Neuronal stem cell (in vitro differentiated cells): ENCODE data around the gene SLC41A1.

Experiments
- DNase-seq: peaks from one replicate; pipeline ENCODE4 v3.0.0-alpha.2; 2013; ENCODE audit warnings: low spot score
- H2AFZ ChIP-seq: one replicate; pipeline ENCODE4 v1.6.1; 2013; ENCODE audit warnings: mild to moderate bottlenecking, low read length, inconsistent platforms
- H2AK5ac ChIP-seq: 2 replicates; pipeline ENCODE4 v1.6.1; 2013; ENCODE audit warnings: low read depth, mild to moderate bottlenecking, inconsistent platforms, low read length, moderate library complexity, mixed read lengths
- H2BK120ac ChIP-seq: 2 replicates; pipeline ENCODE4 v1.6.1; 2013; ENCODE audit warnings: low read depth, mild to moderate bottlenecking, inconsistent platforms, low read length, moderate library complexity, mixed read lengths
- H2BK12ac ChIP-seq: one replicate; pipeline ENCODE4 v1.6.1; 2013; ENCODE audit warnings: low read length, inconsistent platforms
- H2BK15ac ChIP-seq: 2 replicates; pipeline ENCODE4 v1.6.1; 2013; ENCODE audit warnings: mild to moderate bottlenecking, low read length, inconsistent platforms, mixed read lengths
- H2BK5ac ChIP-seq: one replicate; pipeline ENCODE4 v1.6.1; 2013; ENCODE audit warnings: inconsistent platforms, mild to moderate bottlenecking, low read length, moderate library complexity
- H3K14ac ChIP-seq: one replicate; pipeline ENCODE4 v1.6.1; 2013; ENCODE audit warnings: low read length, inconsistent platforms
- H3K18ac ChIP-seq: 2 replicates; pipeline ENCODE4 v1.6.1; 2013; ENCODE audit warnings: low read length, inconsistent platforms
- H3K23ac ChIP-seq: 2 replicates; pipeline ENCODE4 v1.6.1; 2013; ENCODE audit warnings: low read depth, mild to moderate bottlenecking, mixed read lengths, low read length, inconsistent platforms; ENCODE audit not compliant: poor library complexity
- H3K27ac ChIP-seq: replicated peaks from 3 replicates; pipeline ENCODE4 v1.5.1; 2013; ENCODE audit warnings: low read length, inconsistent platforms
- H3K27me3 ChIP-seq, 3 experiments: 2 replicates each; pipeline ENCODE4 v1.6.1; 2013; ENCODE audit warnings: low read length in 3 of 3, mild to moderate bottlenecking in 2 of 3, inconsistent platforms in 1 of 3, low read depth in 1 of 3, mixed read lengths in 1 of 3, moderate library complexity in 1 of 3; ENCODE audit not compliant: control insufficient read depth in 3 of 3, insufficient read depth in 3 of 3
- H3K36me3 ChIP-seq, 2 donors: replicated peaks in 1 of 2; 2 replicates each; pipeline ENCODE4 v1.6.1; 2013; ENCODE audit warnings: low read length in 2 of 2; ENCODE audit not compliant: control insufficient read depth in 2 of 2, insufficient read depth in 2 of 2
- H3K4ac ChIP-seq: 2 replicates; pipeline ENCODE4 v1.6.1; 2013; ENCODE audit warnings: inconsistent platforms, mild to moderate bottlenecking, low read length, moderate library complexity
- H3K4me1 ChIP-seq, 2 donors: 1 replicate in 1 of 2; 2 replicates in 1 of 2; pipeline ENCODE4 v1.6.1; 2013; ENCODE audit warnings: low read length in 2 of 2, low read depth in 1 of 2; ENCODE audit not compliant: control insufficient read depth in 2 of 2, insufficient read depth in 1 of 2
- H3K4me2 ChIP-seq: one replicate; pipeline ENCODE4 v1.6.1; 2013; ENCODE audit warnings: mild to moderate bottlenecking, low read length, inconsistent platforms; ENCODE audit not compliant: insufficient read depth, poor library complexity, severe bottlenecking
- H3K4me3 ChIP-seq, 2 donors: 2 replicates each; pipeline ENCODE4 v1.5.1; 2013; ENCODE audit warnings: low read length in 2 of 2, mild to moderate bottlenecking in 2 of 2, inconsistent platforms in 1 of 2, moderate library complexity in 1 of 2
- H3K79me1 ChIP-seq: one replicate; pipeline ENCODE4 v1.6.1; 2013; ENCODE audit warnings: low read depth, mild to moderate bottlenecking, inconsistent platforms, low read length, moderate library complexity
- H3K9ac ChIP-seq: one replicate; pipeline ENCODE4 v1.6.1; 2013; ENCODE audit warnings: mild to moderate bottlenecking, low read depth, low read length, inconsistent platforms; ENCODE audit not compliant: poor library complexity
- H3K9me3 ChIP-seq, 2 donors: replicated peaks in 1 of 2; 2 replicates each; pipeline versions ENCODE3 to v1.6.1; 2013; ENCODE audit warnings: low read length in 2 of 2, mild to moderate bottlenecking in 2 of 2, inconsistent platforms in 1 of 2, low read depth in 1 of 2, mixed read lengths in 1 of 2, moderate library complexity in 1 of 2; ENCODE audit not compliant: control insufficient read depth in 2 of 2, insufficient read depth in 1 of 2
- H4K8ac ChIP-seq: one replicate; pipeline ENCODE4 v1.6.1; 2013; ENCODE audit warnings: low read depth, mild to moderate bottlenecking, inconsistent platforms, low read length, moderate library complexity
- H4K91ac ChIP-seq: one replicate; pipeline ENCODE4 v1.6.1; 2013; ENCODE audit warnings: low read length, low read depth, mild to moderate bottlenecking, inconsistent platforms; ENCODE audit not compliant: poor library complexity
- WGBS, 2 donors: extraction: QIAGEN DNeasy Blood & Tissue Kit; methylation state at CpG; one replicate each; pipeline ENCODE4 v1.1.7; 2013; ENCODE audit warnings: missing lambda C conversion rate in 2 of 2, mixed read lengths in 1 of 2; ENCODE audit not compliant: insufficient read length in 2 of 2, insufficient replicate concordance in 1 of 2; ENCODE audit errors: extremely low coverage in 2 of 2; 5-methylcytosine and 5-hydroxymethylcytosine counted together

SLC41A1 gene

GRCh38 chr1:205817988-205818387 lies 5.0 kb upstream of the SLC41A1 start:
- H3K27ac ChIP-seq, result no peak overlapping the region
- H3K4ac ChIP-seq, result no peak overlapping the region
- H4K8ac ChIP-seq, result no peak overlapping the region
- H3K9ac ChIP-seq, result no peak overlapping the region
- no peak overlapping the region for H2BK5ac ChIP-seq
- no peak overlapping the region for H2BK12ac ChIP-seq
- peaks cover 6 to 18% of the 10 kb centered on the region in 2 donors for H3K4me1 ChIP-seq
- H3K79me1 ChIP-seq, result no peaks in the 10 kb centered on the region
- no peak overlapping the region for H3K23ac ChIP-seq
- H2BK120ac ChIP-seq, result no peak overlapping the region
- H2BK15ac ChIP-seq, result no peak overlapping the region
- H2AK5ac ChIP-seq, result no peak overlapping the region
- H4K91ac ChIP-seq, result no peak overlapping the region
- no peaks in the 10 kb centered on the region for H3K9me3 ChIP-seq
- H3K36me3 ChIP-seq, result no peaks in the 10 kb centered on the region
- DNase-seq, result no peak
- WGBS, 2 donors, result no CpG with 5 or more reads among the region's 3 CpGs
- H3K14ac ChIP-seq, result no peak overlapping the region
- no peak overlapping the region for H2AFZ ChIP-seq
- H3K4me2 ChIP-seq, result no peak overlapping the region
- no peak overlapping the region for H3K18ac ChIP-seq
- H3K27me3 ChIP-seq, result no peaks in the 10 kb centered on the region
- no peak overlapping the region for H3K4me3 ChIP-seq

DNA sequence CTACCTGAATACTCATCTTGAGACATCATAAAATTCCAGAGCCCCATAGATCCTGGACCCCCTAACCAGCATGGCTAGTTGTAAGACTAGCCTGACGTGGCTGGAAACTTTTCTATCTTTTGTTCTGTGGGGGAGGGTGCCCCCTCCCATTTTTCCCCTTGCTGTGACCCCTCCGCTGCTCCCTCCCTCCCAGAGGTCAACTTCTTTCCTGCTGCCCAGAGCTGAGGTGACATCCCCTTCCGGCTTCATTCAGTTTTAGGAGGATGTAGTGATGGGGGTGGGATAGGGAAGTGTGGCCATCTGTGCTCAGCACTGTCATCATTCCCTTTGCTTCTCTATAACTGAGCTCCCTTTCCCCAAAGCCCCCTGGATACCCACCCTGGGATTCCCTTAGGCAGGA lies 4.4 kb upstream of the SLC41A1 start:
- Histone ChIP-seq H2AFZ (peak overlapping the region; percentile 14), H2BK120ac (no peak overlapping the region), H2BK12ac (no peak overlapping the region), H3K18ac (no peak overlapping the region), H3K79me1 (no peaks in the 10 kb centered on the region), H3K4me3 (no peak overlapping the region), H4K91ac (no peak overlapping the region), H3K9ac (no peak overlapping the region), H2AK5ac (peak overlapping the region; percentile 34), H3K27ac (no peak overlapping the region), H2BK15ac (no peak overlapping the region), H3K14ac (no peak overlapping the region), H3K4me1 (peaks cover 6 to 18% of the 10 kb centered on the region in 2 donors), H3K9me3 (no peaks in the 10 kb centered on the region), H3K23ac (no peak overlapping the region), H3K4ac (no peak overlapping the region), H2BK5ac (no peak overlapping the region), H4K8ac (no peak overlapping the region), H3K36me3 (no peaks in the 10 kb centered on the region), H3K4me2 (no peak overlapping the region), H3K27me3 (no peaks in the 10 kb centered on the region)
- no peak for DNase-seq
- no CpG with 5 or more reads among the region's 3 CpGs for WGBS, 2 donors

- H2AK5ac ChIP-seq, result no peak overlapping the region
- no CpG with 5 or more reads among the region's 14 CpGs for WGBS, 2 donors
- H3K27me3 ChIP-seq, result no peaks in the 10 kb centered on the region
- no peak for DNase-seq
- H2AFZ ChIP-seq, result peak overlapping the region; percentile 99
- peak overlapping the region; percentile 92 for H3K18ac ChIP-seq
- peak overlapping the region; percentile 92 for H3K4me2 ChIP-seq
- peak overlapping the region; percentile 21 for H2BK120ac ChIP-seq
- peaks cover 4% of the 10 kb centered on the region for H3K79me1 ChIP-seq
- peaks cover 8 to 19% of the 10 kb centered on the region in 2 donors for H3K36me3 ChIP-seq
- no peak overlapping the region for H3K14ac ChIP-seq
- H3K4me1 ChIP-seq, result peaks cover 9 to 25% of the 10 kb centered on the region in 2 donors
- H3K4ac ChIP-seq, result no peak overlapping the region
- peak overlapping the region; percentile 88 to 91 for H3K4me3 ChIP-seq
- no peak overlapping the region for H3K23ac ChIP-seq
- no peak overlapping the region for H2BK12ac ChIP-seq
- no peak overlapping the region for H3K27ac ChIP-seq
- H4K91ac ChIP-seq, result no peak overlapping the region
- peak overlapping the region; percentile 87 for H3K9ac ChIP-seq
- H3K9me3 ChIP-seq, result no peaks in the 10 kb centered on the region
- no peak overlapping the region for H4K8ac ChIP-seq
- H2BK15ac ChIP-seq, result peak overlapping the region; percentile 76
- peak overlapping the region; percentile 91 for H2BK5ac ChIP-seq
Measured at GRCh38 chr1:205813755-205814058, 709 bp upstream of the SLC41A1 start.

DNA sequence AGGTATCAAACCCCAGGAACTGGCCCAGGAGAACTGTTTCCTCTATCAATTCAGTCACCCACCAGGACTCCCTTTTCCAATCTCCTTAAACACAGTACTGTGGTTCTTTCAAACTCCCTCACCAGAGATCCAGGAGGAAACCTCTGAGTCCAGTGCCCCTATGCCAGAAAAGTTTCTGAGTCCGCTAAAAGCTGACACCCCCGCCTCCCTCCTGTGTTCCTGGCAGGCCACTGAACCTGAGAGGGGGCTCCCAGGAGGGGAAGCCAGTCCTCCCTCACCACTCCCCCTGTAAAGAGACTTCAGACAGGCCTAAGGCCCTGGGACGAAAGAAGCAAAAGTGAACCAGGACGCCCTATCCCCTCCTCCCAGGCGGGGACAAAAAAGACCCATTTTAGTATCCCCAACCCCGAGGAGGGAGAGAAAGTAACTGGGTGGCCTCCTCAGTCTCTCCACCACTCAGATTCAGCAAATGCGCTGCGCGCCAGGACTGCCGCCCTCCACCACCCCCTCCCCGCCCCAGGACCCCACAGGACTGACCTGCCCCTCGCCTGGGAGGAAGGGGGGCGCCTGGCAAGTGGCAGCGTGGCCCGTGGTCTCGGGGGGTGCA lies 624 bp downstream of the SLC41A1 start:
- DNase-seq, result peak; percentile 48
- peak overlapping the region; percentile 99 for H2AFZ ChIP-seq
- H4K91ac ChIP-seq, result no peak overlapping the region
- H3K4ac ChIP-seq, result no peak overlapping the region
- H3K27ac ChIP-seq, result no peak overlapping the region
- no peaks in the 10 kb centered on the region for H3K9me3 ChIP-seq
- H3K79me1 ChIP-seq, result peaks cover 4% of the 10 kb centered on the region
- H2BK12ac ChIP-seq, result no peak overlapping the region
- peak overlapping the region; percentile 92 for H3K4me2 ChIP-seq
- H3K4me3 ChIP-seq, result peak overlapping the region; percentile 88 to 93
- peak overlapping the region; percentile 96 for H3K18ac ChIP-seq
- no peak overlapping the region for H2AK5ac ChIP-seq
- no peaks in the 10 kb centered on the region for H3K27me3 ChIP-seq
- H2BK15ac ChIP-seq, result no peak overlapping the region
- H4K8ac ChIP-seq, result no peak overlapping the region
- peaks cover 8 to 27% of the 10 kb centered on the region in 2 donors for H3K36me3 ChIP-seq
- no peak overlapping the region for H2BK5ac ChIP-seq
- WGBS, 2 donors, result no CpG with 5 or more reads among the region's 16 CpGs
- peaks cover 8 to 18% of the 10 kb centered on the region in 2 donors for H3K4me1 ChIP-seq
- H3K23ac ChIP-seq, result peak overlapping the region; percentile 95
- H3K14ac ChIP-seq, result peak overlapping the region; percentile 85
- H3K9ac ChIP-seq, result peak overlapping the region; percentile 87
- H2BK120ac ChIP-seq, result no peak overlapping the region
